H9 (cell line): ENCODE measurements around the gene LRRK1. TPM values are rescaled to one million over a fixed set of nuclear protein-coding genes. Genes with fewer than 3 reads are reported as not detected.
A peak's percentile ranks its signal among the peaks of the same experiment; 100 is the strongest.

Source experiments
- DNase-seq: peaks from one replicate; pipeline ENCODE4 v3.0.0-alpha.2; 2017
- H2AFZ ChIP-seq: one replicate; pipeline ENCODE4 v1.6.1; 2013; ENCODE audit warnings: mild to moderate bottlenecking, low read length, control low read depth, moderate library complexity
- H2AK5ac ChIP-seq: 2 replicates; pipeline ENCODE4 v1.6.1; 2013; ENCODE audit warnings: low read length, control low read depth, mixed read lengths; ENCODE audit not compliant: insufficient read length
- H2BK120ac ChIP-seq: one replicate; pipeline ENCODE4 v1.6.1; 2013; ENCODE audit warnings: low read depth, mild to moderate bottlenecking, low read length, control low read depth, inconsistent platforms; ENCODE audit not compliant: poor library complexity, severe bottlenecking
- H2BK12ac ChIP-seq: 2 replicates; pipeline ENCODE4 v1.6.1; 2013; ENCODE audit warnings: low read length, control low read depth, mixed read lengths, low read depth; ENCODE audit not compliant: insufficient read length
- H2BK15ac ChIP-seq: 2 replicates; pipeline ENCODE4 v1.6.1; 2013; ENCODE audit warnings: low read depth, low read length, control low read depth
- H2BK20ac ChIP-seq: one replicate; pipeline ENCODE4 v1.6.1; 2013; ENCODE audit warnings: low read depth, mild to moderate bottlenecking, low read length, control low read depth, inconsistent platforms; ENCODE audit not compliant: poor library complexity, severe bottlenecking
- H2BK5ac ChIP-seq: 2 replicates; pipeline ENCODE4 v1.6.1; 2013; ENCODE audit warnings: low read length, control low read depth, mixed read lengths; ENCODE audit not compliant: insufficient read length
- H3K14ac ChIP-seq: 2 replicates; pipeline ENCODE4 v1.6.1; 2013; ENCODE audit warnings: low read length, control low read depth; ENCODE audit not compliant: insufficient read depth
- H3K18ac ChIP-seq: 2 replicates; pipeline ENCODE4 v1.6.1; 2013; ENCODE audit warnings: low read depth, mild to moderate bottlenecking, mixed read lengths, low read length, control low read depth; ENCODE audit not compliant: insufficient read length
- H3K23ac ChIP-seq: 2 replicates; pipeline ENCODE4 v1.6.1; 2013; ENCODE audit warnings: low read length, control low read depth, mixed read lengths, low read depth; ENCODE audit not compliant: insufficient read length
- H3K23me2 ChIP-seq: 2 replicates; pipeline ENCODE4 v1.6.1; 2013; ENCODE audit warnings: low read depth, mild to moderate bottlenecking, mixed read lengths, low read length, control low read depth; ENCODE audit not compliant: insufficient read length, poor library complexity, severe bottlenecking
- H3K27ac ChIP-seq: 2 replicates; pipeline ENCODE4 v1.5.1; 2013; ENCODE audit warnings: low read length, control low read depth, mixed read lengths, low read depth; ENCODE audit not compliant: insufficient read length
- H3K27me3 ChIP-seq: 2 replicates; pipeline ENCODE4 v1.6.1; 2013; ENCODE audit warnings: low read length, control low read depth, inconsistent platforms; ENCODE audit not compliant: insufficient read depth
- H3K4ac ChIP-seq: 2 replicates; pipeline ENCODE4 v1.6.1; 2013; ENCODE audit warnings: low read depth, mild to moderate bottlenecking, control low read depth, inconsistent platforms, low read length, moderate library complexity
- H3K4me1 ChIP-seq: 2 replicates; pipeline ENCODE4 v1.6.1; 2013; ENCODE audit warnings: low read length, control low read depth, inconsistent platforms; ENCODE audit not compliant: insufficient read depth
- H3K4me2 ChIP-seq: 2 replicates; pipeline ENCODE4 v1.6.1; 2013; ENCODE audit warnings: low read length, control low read depth, mixed read lengths; ENCODE audit not compliant: insufficient read length, insufficient read depth
- H3K56ac ChIP-seq: 2 replicates; pipeline ENCODE4 v1.6.1; 2013; ENCODE audit warnings: low read depth, mild to moderate bottlenecking, mixed read lengths, low read length, control low read depth; ENCODE audit not compliant: insufficient read length
- H3K79me1 ChIP-seq: 2 replicates; pipeline ENCODE4 v1.6.1; 2013; ENCODE audit warnings: low read depth, mild to moderate bottlenecking, moderate library complexity, low read length, control low read depth, inconsistent platforms; ENCODE audit not compliant: insufficient read depth, poor library complexity, severe bottlenecking
- H3K79me2 ChIP-seq: 2 replicates; pipeline ENCODE4 v1.6.1; 2013; ENCODE audit warnings: low read length, control low read depth, inconsistent platforms; ENCODE audit not compliant: insufficient read depth
- H3K9ac ChIP-seq: 2 replicates; pipeline ENCODE4 v1.6.1; 2013; ENCODE audit warnings: low read length, control low read depth, mixed read lengths; ENCODE audit not compliant: insufficient read length; ENCODE audit errors: extremely low read depth
- H3K9me3 ChIP-seq: one replicate; pipeline ENCODE4 v1.6.1; 2013; ENCODE audit warnings: low read depth, low read length, inconsistent platforms; ENCODE audit not compliant: control insufficient read depth
- H3T11ph ChIP-seq: one replicate; pipeline ENCODE4 v1.6.1; 2013; ENCODE audit warnings: mild to moderate bottlenecking, low read length, control low read depth, inconsistent platforms
- H4K20me1 ChIP-seq: one replicate; pipeline ENCODE4 v1.6.1; 2013; ENCODE audit not compliant: control insufficient read depth, insufficient read length, insufficient read depth
- H4K5ac ChIP-seq: 2 replicates; pipeline ENCODE4 v1.6.1; 2013; ENCODE audit warnings: low read depth, mild to moderate bottlenecking, mixed read lengths, low read length, control low read depth; ENCODE audit not compliant: insufficient read length
- H4K8ac ChIP-seq: replicated peaks from 2 replicates; pipeline ENCODE4 v1.6.1; 2013; ENCODE audit warnings: low read length, control low read depth, mixed read lengths, low read depth; ENCODE audit not compliant: insufficient read length
- H4K91ac ChIP-seq: 2 replicates; pipeline ENCODE4 v1.6.1; 2013; ENCODE audit warnings: low read depth, mild to moderate bottlenecking, moderate library complexity, mixed read lengths, low read length, control low read depth; ENCODE audit not compliant: insufficient read length
- H3K27ac Mint-ChIP-seq, 3 experiments: 2 replicates in 2 of 3; 3 replicates in 1 of 3; pipeline ENCODE4 v1.8.0; 2020 to 2021; ENCODE audit warnings: mixed read lengths in 3 of 3, mild to moderate bottlenecking in 1 of 3, moderate library complexity in 1 of 3
- H3K27me3 Mint-ChIP-seq: 2 replicates; pipeline ENCODE4 v1.8.0; 2021; ENCODE audit warnings: low read depth, mild to moderate bottlenecking, moderate library complexity, mixed read lengths
- H3K36me3 Mint-ChIP-seq, 3 experiments: 2 replicates in 2 of 3; 3 replicates in 1 of 3; pipeline ENCODE4 v1.8.0; 2020 to 2021; ENCODE audit warnings: low read depth in 3 of 3, mixed read lengths in 3 of 3; ENCODE audit not compliant: insufficient read depth in 1 of 3
- H3K4me1 Mint-ChIP-seq, 2 experiments: 2 replicates each; pipeline ENCODE4 v1.8.0; 2020; ENCODE audit warnings: mixed read lengths in 2 of 2
- H3K4me3 Mint-ChIP-seq, 2 experiments: 2 replicates in 1 of 2; 3 replicates in 1 of 2; pipeline ENCODE4 v1.8.0; 2020 to 2021; ENCODE audit warnings: mild to moderate bottlenecking in 2 of 2, mixed read lengths in 2 of 2, moderate library complexity in 1 of 2
- H3K9me3 Mint-ChIP-seq, 2 experiments: 2 replicates in 1 of 2; 3 replicates in 1 of 2; pipeline ENCODE4 v1.8.0; 2020; ENCODE audit warnings: mild to moderate bottlenecking in 2 of 2, mixed read lengths in 2 of 2, moderate library complexity in 1 of 2
- CTCF ChIP-seq: fragments of 200-600 bp; sonication (generic); conservative IDR thresholded peaks from 3 replicates; pipeline ENCODE4 v1.8.0; 2021; ENCODE audit warnings: antibody characterized with exemption, mild to moderate bottlenecking
- WGBS: extraction: QIAGEN DNeasy Blood & Tissue Kit; methylation state at CpG from one replicate; pipeline ENCODE4 v1.1.7; 2013; ENCODE audit warnings: missing lambda C conversion rate, low lambda C conversion rate, mixed read lengths; ENCODE audit not compliant: insufficient read length; ENCODE audit errors: extremely low coverage; 5-methylcytosine and 5-hydroxymethylcytosine counted together
- total RNA-seq: library from RNA; stranded (reverse); gene quantifications from 2 replicates; pipeline ENCODE4 v1.2.1, GENCODE V29; 2021

Gene LRRK1
- total RNA-seq, 1 experiment from 2014 or later = 4.0 TPM

- Histone ChIP-seq H4K91ac (peak overlapping the region; percentile 75), H2BK20ac (peak overlapping the region; percentile 65), H2BK120ac (peak overlapping the region; percentile 75), H3K56ac (no peak overlapping the region), H3K27ac (peak overlapping the region; percentile 80), H4K8ac (no peak overlapping the region), H2BK5ac (peak overlapping the region; percentile 62), H4K5ac (no peak overlapping the region), H3K23ac (no peak overlapping the region), H2AFZ (no peak overlapping the region), H3K4ac (peak overlapping the region; percentile 80), H3K27me3 (no peaks in the 10 kb centered on the region), H3K9ac (no peak overlapping the region), H3K9me3 (no peaks in the 10 kb centered on the region), H3K4me2 (no peak overlapping the region), H3K23me2 (peaks cover 4% of the 10 kb centered on the region), H2BK15ac (peak overlapping the region; percentile 90; the same call in 1 of the 2 replicates), H4K20me1 (no peaks in the 10 kb centered on the region), H2BK12ac (no peak overlapping the region), H3K14ac (peak overlapping the region; percentile 89), H3K4me1 (peaks cover 20% of the 10 kb centered on the region), H3K79me2 (no peaks in the 10 kb centered on the region), H3K79me1 (no peaks in the 10 kb centered on the region), H3T11ph (no peak overlapping the region), H2AK5ac (peak overlapping the region; percentile 42), H3K18ac (peak overlapping the region; percentile 91)
- no peak for TF ChIP-seq CTCF
- Mint-ChIP-seq H3K9me3 (peaks cover 7 to 19% of the 10 kb centered on the region in 2 experiments), H3K27me3 (peaks cover 2% of the 10 kb centered on the region), H3K4me3 (peak overlapping the region; percentile 23 to 66; a peak in 4 of 5 replicates), H3K27ac (peak overlapping the region; percentile 81 to 98 (median 94)), H3K36me3 (peaks cover 2 to 11% (median 6%) of the 10 kb centered on the region in 3 experiments), H3K4me1 (peaks cover 74 to 76% of the 10 kb centered on the region in 2 experiments)
- no CpG with 5 or more reads among the region's 14 CpGs for WGBS
- no peak for DNase-seq
Observed at GRCh38 chr15:101067660-101068522, 148.7 kb downstream of the LRRK1 start.
